Measurements from ENCODE around the gene HOXA3.
A peak's percentile ranks its signal among the peaks of the same experiment; 100 is the strongest.

DNA sequence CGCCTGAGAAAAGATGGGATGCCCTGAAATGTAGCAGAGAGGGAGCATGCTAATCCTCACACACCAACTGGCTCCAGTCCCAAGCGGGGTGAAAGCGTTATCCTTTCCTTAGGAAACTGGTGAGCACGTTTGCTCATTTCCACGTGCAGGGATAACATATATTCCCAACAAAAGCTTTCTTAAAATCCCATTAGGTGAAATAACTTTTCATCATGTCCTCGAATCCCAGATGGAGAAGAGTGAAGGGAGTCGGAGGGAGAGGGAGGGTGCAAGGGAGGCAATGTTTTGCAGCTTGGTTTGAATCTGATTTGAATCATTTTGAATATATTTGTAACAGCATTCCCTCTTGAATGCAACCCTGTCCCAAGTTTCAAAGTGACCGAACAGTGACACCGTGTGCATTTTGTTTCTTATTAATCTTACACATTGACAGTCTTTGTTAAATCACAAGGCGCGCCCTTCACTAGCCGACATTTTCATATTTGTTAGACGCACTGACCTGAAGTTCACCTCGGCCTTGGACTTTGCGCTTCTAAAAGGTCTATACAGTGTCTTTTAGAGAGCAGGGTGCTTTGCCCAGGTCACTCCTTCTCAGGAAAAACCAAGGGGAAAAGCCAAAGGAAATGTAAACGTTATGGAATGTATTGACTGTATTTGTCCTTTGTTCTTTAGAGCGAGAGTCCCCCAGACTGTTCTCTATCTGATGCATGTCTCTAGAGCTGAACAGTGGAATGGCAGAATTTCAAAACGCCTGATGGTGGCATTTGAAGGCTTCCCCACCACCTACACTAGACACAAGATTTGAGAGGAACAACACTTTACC, 18.8 kb downstream of the HOXA3 start:
- TF ChIP-seq CTCF (IDR thresholded peaks at IDR 0.05; ENCODE audit: poor library complexity) (no peak), EZH2 (IDR thresholded peaks at IDR 0.05; ENCODE audit: borderline replicate concordance) (peak; percentile 31)

Data from hepatocyte (in vitro differentiated cells).